CD4-positive, alpha-beta T cell treated with Interleukin-15 for 1 hour (primary cell): Measurements from ENCODE around the gene PSMB2.

Experiments
- DNase-seq: peaks from one replicate; pipeline ENCODE4 v3.0.0-alpha.2; 2020

The PSMB2 gene

DNA sequence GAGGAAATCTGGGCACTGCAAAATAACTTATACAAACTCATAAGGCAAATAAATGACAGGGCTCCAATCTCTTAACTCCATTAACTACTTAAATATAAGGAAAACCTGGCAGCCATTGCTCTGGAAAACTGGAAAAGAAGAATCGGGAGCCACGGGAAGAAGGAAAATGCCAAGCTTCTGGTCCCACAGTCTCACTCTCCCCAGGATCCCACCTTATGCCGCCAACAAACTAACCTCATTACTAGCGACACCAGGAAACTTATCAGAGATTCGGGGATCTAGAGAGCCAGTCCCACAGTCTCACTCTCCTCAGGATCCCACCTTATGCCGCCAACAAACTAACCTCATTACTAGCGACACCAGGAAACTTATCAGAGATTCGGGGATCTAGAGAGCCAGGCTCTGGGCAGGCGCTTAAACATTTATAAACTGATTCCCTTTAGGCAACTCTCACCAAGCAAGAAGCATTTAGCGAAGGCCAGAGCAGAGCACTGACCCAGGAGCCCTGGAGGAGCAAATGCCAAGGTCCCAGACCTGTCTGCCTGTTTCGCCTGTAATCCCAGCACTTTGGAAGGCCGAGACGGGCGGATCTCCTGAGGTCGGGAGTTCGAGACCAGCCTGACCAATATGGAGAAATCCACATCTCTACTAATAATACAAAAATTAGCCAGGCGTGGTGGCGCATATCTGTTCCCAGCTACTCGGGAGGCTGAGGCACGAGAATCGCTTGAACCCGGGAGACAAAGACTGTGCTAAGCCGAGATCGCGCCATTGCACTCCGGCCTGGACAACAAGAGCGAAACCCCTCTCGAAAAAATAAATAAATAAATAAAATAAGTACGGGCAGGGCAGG lies 720 bp downstream of the PSMB2 start:
- DNase-seq: no peak

DNA sequence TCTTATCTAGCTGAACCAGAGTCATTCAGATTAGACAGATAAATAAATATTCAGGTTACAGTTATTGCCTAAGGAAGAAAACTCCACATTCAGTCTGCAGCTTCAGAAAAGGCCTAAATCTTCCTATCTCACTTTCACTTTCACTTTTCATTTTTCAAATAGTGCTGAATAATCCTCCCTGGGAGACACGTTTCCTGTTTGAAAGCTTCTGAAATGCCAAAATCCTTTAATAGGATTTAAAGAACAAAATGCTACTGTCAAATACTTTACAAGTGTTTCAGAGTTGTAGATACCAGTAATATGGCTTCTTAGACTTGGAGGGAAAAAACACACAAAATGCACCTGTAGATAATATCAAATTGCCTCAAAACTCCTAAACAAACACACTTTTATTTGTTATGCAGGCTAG lies 3.9 kb downstream of the PSMB2 start:
- no peak for DNase-seq

DNA sequence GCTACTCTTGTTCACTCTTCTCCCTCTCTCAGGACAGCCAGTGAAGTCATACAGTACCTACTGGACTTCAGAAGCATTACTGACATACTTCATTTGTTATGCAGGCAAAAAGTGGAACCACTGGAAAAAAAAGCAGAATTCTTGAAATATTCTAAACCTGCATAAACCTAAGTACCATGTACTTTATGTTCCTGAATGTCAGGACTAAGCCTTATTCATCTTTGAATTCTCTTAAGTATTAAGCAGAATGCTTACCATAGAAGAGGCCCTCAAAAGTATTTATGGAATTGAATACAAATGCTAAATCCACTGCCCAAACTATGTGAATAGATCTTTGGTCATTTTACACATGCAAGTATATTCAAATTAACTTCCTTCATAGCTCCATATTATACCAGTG lies 7.8 kb downstream of the PSMB2 start:
- DNase-seq: no peak

DNA sequence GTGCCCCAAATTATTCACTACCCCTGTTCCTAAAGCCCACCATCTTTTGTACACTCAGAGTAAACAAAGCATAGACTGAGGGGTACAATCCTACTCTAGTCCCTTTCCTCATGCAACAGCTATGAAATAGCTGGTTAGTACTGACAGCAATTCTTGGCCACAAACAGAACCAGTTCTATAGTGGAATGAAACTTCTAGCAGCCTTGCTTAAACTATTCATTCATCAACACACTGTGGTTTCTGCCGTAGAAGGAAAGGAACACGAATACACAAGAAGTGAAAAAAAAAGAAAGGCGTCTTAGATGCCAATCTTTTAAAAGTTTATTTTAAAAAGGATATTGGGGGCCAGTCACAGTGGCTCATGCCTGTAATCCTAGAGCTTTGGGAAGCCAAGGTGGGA lies 9.9 kb downstream of the PSMB2 start:
- no peak for DNase-seq

DNA sequence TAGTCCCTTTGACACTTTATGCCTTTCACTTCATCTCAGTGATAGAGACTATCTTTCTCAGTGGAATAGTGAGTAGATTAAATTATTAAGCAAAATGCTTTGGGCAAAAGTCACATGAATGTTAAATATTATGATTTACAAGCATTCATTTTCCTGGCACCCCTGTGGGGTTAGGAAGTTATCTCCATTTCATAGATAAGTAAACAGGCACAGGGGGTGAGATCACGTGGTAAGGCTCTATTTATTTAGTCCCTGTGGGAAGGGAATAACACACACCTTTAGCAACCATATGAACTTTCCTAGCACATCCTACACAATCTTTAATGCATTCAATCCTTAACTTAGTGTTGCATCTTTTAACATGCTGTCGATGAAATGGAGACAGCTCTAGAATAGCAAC lies 12.3 kb downstream of the PSMB2 start:
- DNase-seq: no peak

DNA sequence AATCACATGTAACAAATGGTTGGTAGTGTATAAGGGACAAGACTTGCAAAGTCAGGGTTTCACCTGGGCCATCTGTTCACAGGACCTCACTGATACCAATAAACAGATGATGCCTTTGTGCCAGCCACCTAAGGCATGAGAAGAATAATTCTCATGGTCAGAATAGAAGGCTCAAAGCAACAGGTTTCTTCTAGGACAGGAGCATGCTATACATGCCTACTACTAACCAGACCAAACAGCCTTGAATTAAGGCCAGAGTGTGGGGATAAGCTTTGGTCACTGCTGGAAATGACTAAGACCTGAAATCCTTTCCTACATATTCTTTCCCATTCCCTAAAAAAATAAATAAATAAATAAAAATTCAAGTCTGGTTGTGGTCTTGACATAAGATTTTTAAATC lies 17.5 kb downstream of the PSMB2 start:
- no peak for DNase-seq

DNA sequence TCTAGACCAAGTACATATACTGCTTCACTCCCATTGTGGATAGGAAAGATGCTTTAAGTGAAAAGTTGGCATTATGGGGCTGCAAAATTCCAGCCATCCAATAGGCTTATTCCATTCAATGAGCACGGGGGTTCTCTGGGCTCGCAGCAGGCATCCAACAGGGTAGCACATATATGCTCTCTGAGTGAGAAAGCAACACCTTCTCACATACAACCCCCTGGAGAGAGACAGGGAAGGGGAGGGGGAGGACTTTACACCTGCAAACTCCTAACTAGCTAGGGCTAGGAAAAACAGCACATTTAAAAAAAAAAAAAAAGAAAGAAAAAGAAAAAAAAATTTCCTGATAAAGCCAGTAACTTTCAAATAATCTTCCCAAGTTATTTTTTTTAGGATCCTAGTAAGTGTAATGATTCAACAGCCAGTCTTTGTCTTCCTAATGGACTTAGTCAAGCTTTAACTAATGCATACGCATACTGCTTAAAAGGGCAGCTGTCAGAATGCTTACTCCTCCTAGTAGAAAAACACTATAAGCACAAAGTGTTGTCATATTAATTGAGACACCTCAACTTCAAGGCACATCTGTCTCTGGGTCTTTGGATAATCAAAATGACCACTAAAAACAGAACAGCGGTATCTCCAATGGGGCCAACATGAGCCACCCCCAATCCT lies 18.7 kb downstream of the PSMB2 start:
- no peak for DNase-seq

DNA sequence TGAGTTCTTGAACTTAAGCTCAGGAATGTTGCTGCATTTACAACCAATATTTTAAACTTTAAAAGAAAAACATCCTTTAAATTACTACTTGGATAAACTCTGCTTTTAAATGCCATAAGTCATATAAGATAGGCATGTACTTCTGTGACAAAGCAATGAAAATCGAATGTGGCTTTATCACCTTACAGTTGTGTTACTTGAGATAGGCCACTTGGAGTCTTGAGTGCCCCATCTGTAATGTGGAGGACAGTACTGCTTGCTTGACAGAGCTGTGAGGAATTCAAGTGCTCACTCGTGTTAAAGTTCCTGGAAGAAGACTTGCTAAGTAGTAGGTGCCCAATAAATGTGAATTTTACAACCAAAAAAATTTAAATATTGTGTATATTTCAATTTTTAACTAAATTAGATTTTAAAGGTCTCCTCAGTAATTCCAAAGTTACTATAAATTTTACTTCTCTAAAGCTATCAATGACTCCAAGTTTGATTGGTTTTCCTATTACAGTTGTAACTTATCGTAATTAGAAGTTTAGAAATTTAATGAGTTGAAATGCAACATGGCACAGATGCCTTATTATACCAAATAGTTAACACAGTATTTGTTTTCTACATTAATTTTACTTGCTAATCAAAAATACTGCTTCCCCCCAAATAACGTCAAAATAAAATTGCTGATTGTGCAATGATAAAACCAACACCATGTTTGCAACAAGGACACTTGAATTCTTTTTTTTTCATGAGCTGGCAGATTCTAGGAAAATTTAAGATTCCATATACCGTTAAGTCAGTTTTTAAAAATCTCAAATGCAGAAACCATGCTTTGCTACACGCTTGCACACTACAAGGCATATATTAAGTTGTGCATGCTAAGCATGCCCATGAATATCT lies 21.8 kb downstream of the PSMB2 start:
- DNase-seq: no peak

DNA sequence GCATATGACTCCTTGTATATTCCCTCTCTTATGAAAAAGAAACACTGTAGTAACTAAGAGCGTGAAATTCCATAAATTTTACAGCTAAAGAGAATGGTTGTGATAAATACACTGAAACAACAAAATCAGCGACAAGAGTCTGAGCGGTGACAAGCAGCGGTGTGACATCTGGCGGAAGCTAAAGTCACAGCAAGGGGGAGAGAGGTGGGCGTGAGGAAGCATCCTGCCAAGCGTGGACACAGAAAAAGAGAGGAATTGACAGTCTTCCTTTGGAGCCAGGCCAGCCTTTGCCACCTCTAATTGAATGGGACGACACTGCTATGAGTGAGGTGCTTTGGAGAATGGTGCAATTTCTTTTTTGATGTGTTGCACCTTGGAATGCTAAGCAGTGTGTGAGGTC lies 25.9 kb downstream of the PSMB2 start:
- DNase-seq: no peak

DNA sequence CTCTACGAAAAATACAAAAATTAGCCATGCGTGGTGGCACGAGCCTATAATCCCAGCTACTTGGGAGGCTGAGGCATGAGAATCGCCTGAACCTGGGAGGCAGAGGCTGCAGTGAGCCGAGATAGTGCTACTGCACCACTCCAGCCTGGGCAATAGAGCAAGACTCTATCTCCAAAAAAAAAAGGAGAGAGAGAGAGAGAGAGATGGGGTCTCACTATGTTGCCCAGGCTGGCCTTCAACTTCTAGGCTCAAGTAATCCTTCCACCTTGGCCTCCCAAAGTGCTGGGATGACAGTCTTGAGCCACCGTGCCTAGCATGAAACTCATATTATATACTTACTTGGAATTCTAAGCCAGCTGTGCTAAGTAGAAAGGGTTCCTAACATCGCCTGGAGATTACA lies 29.7 kb downstream of the PSMB2 start:
- DNase-seq: no peak

DNA sequence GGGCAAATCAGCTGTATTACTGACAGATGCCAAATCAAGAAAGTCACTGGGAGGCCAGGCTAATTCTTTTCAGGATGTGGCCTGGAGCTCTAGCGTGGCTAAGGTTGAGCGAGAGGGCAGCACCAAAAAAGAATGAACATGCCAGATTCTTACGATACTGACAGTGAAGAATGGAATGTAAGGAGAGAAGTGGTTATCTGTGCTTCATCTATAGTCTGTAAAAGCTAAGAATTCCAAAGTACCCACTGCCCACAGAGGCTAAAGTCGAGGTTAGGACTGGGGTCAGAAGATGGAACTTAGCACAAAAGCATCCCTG lies 35.5 kb downstream of the PSMB2 start:
- DNase-seq: no peak

DNA sequence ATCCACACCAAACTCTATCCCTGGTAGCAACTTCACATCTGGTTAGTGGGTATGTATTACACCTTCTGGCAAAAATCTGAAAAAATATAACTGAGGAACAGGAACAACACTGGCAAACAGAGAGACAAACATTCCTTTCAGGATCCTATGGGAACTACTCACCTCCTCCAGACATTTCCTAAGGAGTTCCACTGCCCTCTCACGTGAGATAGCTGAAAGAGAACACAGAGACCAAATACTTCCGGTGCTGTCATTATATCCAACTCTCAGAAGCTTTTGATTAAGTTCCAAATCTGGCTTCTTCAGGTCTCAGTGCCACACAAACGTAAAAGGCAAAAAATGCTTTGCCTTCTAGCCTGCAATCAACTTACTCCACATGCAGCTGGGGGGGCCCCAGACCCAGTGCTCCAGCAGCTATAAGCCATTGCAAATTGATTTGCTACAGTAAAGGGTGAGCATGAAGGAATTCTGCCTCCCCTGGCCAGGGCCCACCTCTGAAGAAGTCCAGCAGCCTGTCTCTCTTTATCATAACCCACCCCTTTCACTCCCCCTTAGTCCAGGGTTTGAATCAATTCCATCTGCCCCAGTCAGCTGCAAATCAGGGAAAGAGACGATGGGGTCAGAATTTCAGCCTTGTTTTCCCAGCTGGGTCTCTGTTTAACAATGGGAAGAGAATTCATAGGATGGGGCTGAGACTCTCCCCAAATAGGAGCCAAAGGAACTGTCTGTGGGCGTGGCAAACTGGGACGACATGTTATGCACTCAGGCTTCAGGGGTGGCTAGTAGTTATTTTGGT lies 36.1 kb downstream of the PSMB2 start:
- DNase-seq: no peak

DNA sequence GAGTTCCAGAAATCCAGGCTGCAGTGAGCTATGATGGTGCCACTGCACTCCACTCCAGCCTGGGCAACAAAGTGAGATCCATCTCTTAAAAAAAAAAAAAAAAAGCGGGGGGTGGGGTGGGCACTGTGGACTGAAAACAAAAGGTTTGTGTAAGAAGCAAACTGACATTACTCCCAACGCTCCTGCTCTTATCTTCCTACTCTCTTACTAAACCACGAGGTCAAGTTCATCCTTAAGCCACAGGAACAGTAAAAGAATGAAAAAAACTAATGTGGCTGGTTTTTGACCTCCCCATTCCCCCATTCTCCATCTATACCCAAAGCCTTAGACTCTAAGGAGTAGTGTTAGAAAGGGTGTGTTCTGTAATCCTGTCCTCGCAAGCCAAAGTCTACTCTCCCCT lies 37.4 kb downstream of the PSMB2 start:
- DNase-seq: no peak

DNA sequence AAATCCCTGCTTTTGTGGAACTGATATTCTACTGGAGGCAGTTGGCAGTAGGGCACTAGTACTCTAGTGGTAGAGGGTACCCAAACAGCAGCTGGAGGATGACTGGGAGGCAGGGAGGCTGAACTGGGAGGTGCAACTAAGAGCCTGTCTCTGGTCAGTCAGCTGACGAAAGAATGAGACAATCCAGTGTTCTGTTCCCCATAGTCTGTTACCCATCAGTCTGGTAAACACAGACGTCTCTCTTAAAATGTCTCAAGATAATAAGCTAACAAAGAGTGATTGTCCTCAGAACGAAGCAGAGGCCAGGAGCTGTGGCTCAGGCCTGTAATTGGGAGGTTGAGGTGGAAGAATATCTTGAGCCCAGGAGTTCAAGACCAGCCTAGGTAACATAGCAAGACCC lies 37.9 kb downstream of the PSMB2 start:
- no peak for DNase-seq

DNA sequence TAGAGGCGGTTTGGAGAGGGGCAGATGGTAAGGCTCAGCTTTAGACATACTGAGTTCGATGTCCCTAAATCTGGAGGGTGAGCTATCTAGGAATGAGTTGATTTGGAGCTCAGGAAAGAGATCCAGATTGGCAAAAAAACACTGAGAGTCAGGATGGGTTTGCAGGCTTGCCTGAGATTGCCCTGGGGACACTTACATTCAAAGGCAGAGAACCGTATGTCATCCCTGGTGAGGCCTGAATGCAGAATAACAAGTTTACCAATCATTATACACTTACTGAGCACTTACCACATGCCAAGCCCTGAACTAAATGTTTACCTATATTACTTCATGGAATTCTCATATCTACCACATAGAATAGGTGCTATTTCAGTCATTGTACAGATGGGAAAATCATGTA lies 40.7 kb downstream of the PSMB2 start:
- DNase-seq: no peak

DNA sequence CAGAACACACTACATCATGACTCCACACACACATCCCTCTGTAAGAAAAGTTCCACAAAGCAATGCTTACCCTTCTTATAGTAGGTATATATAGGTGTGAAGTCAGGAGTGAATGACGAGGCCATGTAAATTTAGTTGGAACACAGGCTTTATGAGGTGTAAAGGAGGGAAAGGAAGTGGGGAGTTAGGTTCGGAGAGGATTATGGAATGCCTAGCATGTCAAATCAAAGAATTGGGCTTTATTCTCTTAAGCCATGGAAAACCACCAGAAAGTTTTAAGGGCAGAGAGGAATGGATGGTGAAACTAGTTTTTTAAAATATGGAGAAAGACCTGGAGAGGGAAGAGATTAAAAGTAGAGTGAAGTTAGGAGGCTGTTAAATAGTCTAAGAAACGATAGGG lies 41.9 kb downstream of the PSMB2 start:
- no peak for DNase-seq

DNA sequence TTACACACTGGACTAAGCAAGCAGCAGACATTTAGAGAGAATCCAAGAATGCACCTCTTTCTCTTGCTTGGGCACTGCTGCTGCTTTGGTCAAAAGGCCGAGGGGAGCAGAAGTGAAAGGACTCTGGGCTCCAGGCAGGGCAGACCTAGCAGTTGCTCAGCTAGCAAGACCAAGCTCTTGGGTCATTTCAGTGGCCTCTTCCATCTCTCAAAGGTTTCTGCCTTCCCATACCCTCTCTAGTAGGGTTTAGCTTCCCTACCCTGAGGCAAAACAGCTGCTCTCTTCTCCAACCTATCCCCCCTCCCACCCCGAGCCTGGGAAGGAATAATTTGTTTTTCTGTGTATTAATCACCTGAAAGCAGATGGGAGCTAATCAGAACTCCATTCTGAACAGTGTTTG lies 42.4 kb downstream of the PSMB2 start:
- no peak for DNase-seq

DNA sequence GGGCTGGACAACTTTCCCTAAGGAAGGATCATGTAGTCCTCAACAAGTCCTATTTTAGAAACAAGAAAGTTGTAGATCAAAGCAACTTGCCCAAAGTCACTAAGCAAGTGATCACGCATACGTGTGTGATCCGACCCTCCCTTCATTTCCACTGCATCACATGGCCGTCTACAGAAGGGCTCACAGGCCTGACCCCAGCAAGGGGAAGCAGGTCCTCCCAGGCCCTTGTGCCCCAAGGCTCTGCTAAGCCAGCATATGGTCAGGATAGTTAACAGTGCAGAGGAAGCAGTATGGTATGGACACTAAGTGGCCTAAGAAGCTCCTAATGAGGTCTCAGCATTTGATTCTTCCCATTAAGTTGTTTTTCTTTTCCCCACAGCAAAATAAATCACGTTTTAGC lies 43.5 kb downstream of the PSMB2 start:
- DNase-seq: no peak

DNA sequence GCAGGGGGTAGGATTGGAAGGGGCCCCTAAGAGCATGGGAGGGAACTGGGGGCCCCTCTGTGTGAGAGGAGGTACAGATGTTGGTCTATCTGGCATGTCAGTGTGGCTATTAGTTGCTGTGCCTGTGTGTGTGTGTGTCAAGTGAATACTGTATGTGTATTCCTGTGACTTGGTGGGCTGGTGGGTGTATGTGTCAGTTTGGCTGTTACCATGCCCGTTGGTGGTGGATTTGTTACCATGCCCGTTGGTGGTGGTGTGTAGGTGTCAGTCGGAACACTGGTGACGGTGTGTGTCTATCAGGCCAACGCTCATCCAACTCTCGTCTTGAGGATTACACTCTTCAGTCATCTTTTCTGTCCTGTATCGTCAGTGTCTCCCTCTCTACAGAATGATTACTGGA lies 45.6 kb downstream of the PSMB2 start:
- DNase-seq: no peak

DNA sequence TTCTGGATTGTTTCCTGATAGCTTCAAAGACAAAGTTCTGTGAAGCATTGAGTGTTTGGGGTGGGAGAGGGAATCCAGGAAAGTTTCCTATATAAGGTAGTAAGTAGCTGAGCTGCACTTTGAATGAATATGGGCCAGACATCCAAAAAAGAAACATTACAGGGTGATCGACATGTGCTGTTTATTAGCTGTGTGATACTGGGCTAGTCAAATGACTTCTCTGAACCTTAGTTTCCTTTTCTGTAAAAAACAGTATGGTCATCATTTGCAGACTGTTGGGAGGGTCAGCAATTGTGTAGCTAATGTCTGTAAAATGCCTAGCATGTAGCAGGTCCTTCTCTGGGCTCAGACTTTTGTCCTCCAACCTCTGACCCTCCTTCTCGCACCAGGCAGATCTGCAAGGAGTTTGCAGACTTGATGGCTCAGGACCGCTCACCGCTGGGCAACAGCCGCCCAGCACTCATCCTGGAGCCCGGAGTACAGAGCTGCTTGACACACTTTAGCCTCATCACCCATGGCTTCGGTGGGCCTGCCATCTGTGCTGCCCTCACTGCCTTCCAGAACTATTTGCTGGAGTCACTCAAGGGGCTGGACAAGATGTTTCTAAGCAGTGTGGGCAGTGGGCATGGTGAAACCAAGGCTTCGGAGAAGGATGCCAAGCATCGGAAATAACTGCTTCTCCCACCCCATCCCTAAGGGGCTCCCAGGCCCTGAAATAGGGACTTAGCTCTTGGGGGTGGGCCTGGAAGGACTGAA lies 47.1 kb downstream of the PSMB2 start:
- DNase-seq: no peak

DNA sequence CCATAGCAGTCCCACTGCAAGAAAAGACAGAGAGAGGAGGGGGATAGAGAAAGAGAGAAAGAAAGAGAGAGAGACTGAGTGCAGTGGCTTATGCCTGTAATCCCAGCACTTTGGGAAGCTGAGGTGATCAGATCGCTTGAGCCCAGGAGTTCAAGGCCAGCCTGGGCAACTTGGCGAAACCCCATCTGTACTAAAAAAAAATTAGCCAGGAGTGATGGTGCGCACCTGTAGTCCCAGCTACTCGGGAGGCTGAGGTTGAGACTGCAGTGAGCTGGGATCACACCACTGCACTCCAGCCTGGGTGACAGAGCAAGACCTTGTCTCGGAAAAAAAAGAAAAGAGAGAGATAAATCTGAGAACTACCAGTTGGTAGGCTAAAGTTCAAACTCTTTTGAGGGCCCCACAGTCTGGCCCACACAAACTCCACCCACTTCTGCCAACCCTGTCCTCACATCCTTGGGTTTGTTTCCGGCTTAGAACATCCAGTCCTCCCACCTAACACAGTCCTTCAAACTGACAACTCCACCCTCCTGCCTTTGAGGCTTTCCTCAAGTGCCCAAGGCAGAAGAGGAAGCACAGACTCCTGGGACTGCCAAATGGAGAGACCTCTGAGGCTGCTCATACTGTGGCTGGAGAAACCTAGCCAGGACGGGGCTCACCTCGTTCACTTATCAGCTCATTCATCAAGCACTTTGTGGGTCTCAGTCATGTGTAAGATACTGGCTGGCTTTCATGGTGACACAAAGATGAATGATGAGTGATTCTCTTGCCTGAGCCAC lies 48.1 kb downstream of the PSMB2 start:
- no peak for DNase-seq
